ENCODE results near the gene KRTDAP. TPM values are rescaled to one million over a fixed set of nuclear protein-coding genes. Genes with fewer than 3 reads are reported as not detected.

Gene KRTDAP
- total and polyA plus RNA-seq, 2 donors (not counting 3 experiments of a cell fraction or from before 2014, with no cell fraction given) = not detected

DNA sequence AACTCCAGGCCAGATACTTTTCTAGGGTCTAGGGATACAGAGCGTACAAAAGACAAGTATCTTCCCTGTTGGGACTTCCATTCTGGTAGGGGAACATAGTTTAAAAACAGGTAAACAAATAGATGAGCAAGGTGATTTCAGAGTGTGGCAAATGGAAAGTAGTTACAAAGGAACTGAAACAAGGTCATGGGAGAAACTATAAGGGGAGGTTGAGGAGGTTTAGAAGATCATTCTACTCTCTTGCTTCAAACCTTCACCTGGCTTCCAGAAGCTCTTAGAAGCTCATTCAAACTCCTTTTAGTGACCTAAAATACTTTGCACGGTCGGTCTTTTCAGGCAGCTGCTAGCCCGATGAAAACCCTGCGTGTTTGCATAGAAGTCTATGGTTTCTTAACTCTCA, 33.1 kb downstream of the KRTDAP start:
- no peaks in the 10 kb centered on the region for H3K9me3 ChIP-seq (replicated peaks; ENCODE audit: control insufficient read depth, insufficient read depth, low read length)
- no peak for FAIRE-seq
- dilution Hi-C loops (cut with MboI; ENCODE audit: extremely low pct_ligation_motif_present, low sequenced_read_pairs) = no loop called here

More for the DNA sequence above, 33.1 kb downstream of the KRTDAP start:
- intact Hi-C loops (cut with micrococcal nuclease) = no loop called here
- H2AFZ ChIP-seq (ENCODE audit: low read depth, low read length) = no peak overlapping the region
- TF ChIP-seq POLR2AphosphoS5 (IDR thresholded peaks at IDR 0.05; ENCODE audit: insufficient read depth, low read depth, low read length) = no peak
- no peak for TF ChIP-seq JUN (IDR thresholded peaks at IDR 0.05; ENCODE audit: borderline replicate concordance, insufficient read depth, insufficient read length, low read depth)
- TF ChIP-seq GATA2 (IDR thresholded peaks at IDR 0.05; ENCODE audit: insufficient read depth, insufficient read length, low read depth, low read length) = no peak
- TF ChIP-seq, protein P1, sequence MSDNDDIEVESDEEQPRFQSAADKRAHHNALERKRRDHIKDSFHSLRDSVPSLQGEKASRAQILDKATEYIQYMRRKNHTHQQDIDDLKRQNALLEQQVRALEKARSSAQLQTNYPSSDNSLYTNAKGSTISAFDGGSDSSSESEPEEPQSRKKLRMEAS (IDR thresholded peaks at IDR 0.05; ENCODE audit: insufficient read depth, insufficient read length) = no peak
- no peak for TF ChIP-seq FOS (IDR thresholded peaks at IDR 0.05; ENCODE audit: borderline replicate concordance, insufficient read depth, low read length)
- no peak for TF ChIP-seq MYC (IDR thresholded peaks at IDR 0.05; ENCODE audit: low read depth, low read length)
- no peak for TF ChIP-seq POLR2A (IDR thresholded peaks at IDR 0.05; ENCODE audit: low read depth, low read length)
- no peak for TF ChIP-seq EZH2 (IDR thresholded peaks at IDR 0.05; ENCODE audit: borderline replicate concordance, low read depth, low read length, severe bottlenecking)
- TF ChIP-seq, protein P2, sequence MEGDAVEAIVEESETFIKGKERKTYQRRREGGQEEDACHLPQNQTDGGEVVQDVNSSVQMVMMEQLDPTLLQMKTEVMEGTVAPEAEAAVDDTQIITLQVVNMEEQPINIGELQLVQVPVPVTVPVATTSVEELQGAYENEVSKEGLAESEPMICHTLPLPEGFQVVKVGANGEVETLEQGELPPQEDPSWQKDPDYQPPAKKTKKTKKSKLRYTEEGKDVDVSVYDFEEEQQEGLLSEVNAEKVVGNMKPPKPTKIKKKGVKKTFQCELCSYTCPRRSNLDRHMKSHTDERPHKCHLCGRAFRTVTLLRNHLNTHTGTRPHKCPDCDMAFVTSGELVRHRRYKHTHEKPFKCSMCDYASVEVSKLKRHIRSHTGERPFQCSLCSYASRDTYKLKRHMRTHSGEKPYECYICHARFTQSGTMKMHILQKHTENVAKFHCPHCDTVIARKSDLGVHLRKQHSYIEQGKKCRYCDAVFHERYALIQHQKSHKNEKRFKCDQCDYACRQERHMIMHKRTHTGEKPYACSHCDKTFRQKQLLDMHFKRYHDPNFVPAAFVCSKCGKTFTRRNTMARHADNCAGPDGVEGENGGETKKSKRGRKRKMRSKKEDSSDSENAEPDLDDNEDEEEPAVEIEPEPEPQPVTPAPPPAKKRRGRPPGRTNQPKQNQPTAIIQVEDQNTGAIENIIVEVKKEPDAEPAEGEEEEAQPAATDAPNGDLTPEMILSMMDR (IDR thresholded peaks at IDR 0.05; ENCODE audit: extremely low read depth in 1 of 2, insufficient read depth in 1 of 2, low read depth in 1 of 2, low read length in 2 of 2) = no peak
- H4K20me1 ChIP-seq (replicated peaks; ENCODE audit: control insufficient read depth, extremely low read depth, insufficient read depth, low read length) = no peaks in the 10 kb centered on the region
- no peaks in the 10 kb centered on the region for H3K4me1 ChIP-seq (ENCODE audit: control insufficient read depth, extremely low read depth, insufficient read depth, low read length)
- no peaks in the 10 kb centered on the region for H3K36me3 ChIP-seq (ENCODE audit: control insufficient read depth in 2 of 2, extremely low read depth in 1 of 2, insufficient read depth in 2 of 2, low read length in 2 of 2)
- no peaks in the 10 kb centered on the region for H3K79me2 ChIP-seq (ENCODE audit: control insufficient read depth, insufficient read depth, low read length)
- H3K9ac ChIP-seq (replicated peaks; ENCODE audit: extremely low read depth, insufficient read depth, low read length) = no peak overlapping the region
- no peaks in the 10 kb centered on the region for H3K9me1 ChIP-seq (replicated peaks; ENCODE audit: control insufficient read depth, extremely low read depth, insufficient read depth, low read length)
- POLR2A ChIA-PET = no interaction called here
- DNase-seq (ENCODE audit: low read depth, low spot score) = no peak
- no peak overlapping the region for H3K27ac ChIP-seq (ENCODE audit: insufficient read depth, low read depth, low read length)
- H3K4me3 ChIP-seq (replicated peaks in 1 of 3; ENCODE audit: insufficient read depth in 1 of 3, low read depth in 1 of 3, low read length in 3 of 3) = no peak overlapping the region
- H3K4me2 ChIP-seq (ENCODE audit: insufficient read depth, low read length) = no peak overlapping the region
- H3K27me3 ChIP-seq (ENCODE audit: control insufficient read depth in 2 of 2, insufficient read depth in 2 of 2, low read length in 2 of 2) = no peaks in the 10 kb centered on the region
- no TSS peak for BruUV-seq (replicated peaks)
- CTCF ChIA-PET = no interaction called here
